H1 (cell line): ENCODE measurements around the gene HMGA1. TPM values are rescaled to one million over a fixed set of nuclear protein-coding genes. Genes with fewer than 3 reads are reported as not detected.

Source experiments
- BCL11A ChIP-seq, 2 experiments: IDR thresholded peaks; one replicate each; pipeline ENCODE4 v1.6.1; 2011; ENCODE audit warnings: low read depth in 2 of 2, low read length in 2 of 2, mild to moderate bottlenecking in 2 of 2
- RBBP5 ChIP-seq: IDR thresholded peaks from 2 replicates; pipeline ENCODE4 v1.7.1; 2012; ENCODE audit warnings: low read depth, mild to moderate bottlenecking, inconsistent platforms, low read length, moderate library complexity, borderline replicate concordance
- SRF ChIP-seq: IDR thresholded peaks from 2 replicates; pipeline ENCODE4 v1.6.1; 2011; ENCODE audit warnings: mild to moderate bottlenecking, low read depth, low read length, moderate library complexity
- polyA plus RNA-seq, 7 experiments: library from polyadenylated mRNA; depleted of rRNA in 3 of 7; stranded (reverse) in 5 of 7; unstranded in 2 of 7; fragments of >200 nt in 5 of 7; fragments of 200-250 nt in 2 of 7; gene quantifications; 1 replicate in 5 of 7; 2 replicates in 1 of 7; 4 replicates in 1 of 7; pipeline versions ENCODE4 v1.2.1 to v1.2.3, GENCODE V29; 2011 to 2013; ENCODE audit warnings: missing spikeins in 2 of 7, mixed read lengths in 2 of 7
- total RNA-seq: library from RNA; stranded (reverse); fragmentation: NEBNext Ultra II Directional; extraction: Animal tissue kit (Norgen Biotek cat#: 25700); gene quantifications from 2 replicates; pipeline ENCODE4 v1.2.1, GENCODE V29; 2021

HMGA1 gene
- total and polyA plus RNA-seq, 2 of the 8 experiments (the other 6 are each of a cell fraction or from before 2014, with no cell fraction given): 1,557 to 2,636 TPM

GRCh38 chr6:34259529-34260069, 22.9 kb downstream of the HMGA1 start (continued):
- TF ChIP-seq BCL11A (IDR thresholded peaks at IDR 0.05; ENCODE audit: low read depth in 2 of 2, low read length in 2 of 2): no peak
- no peak for TF ChIP-seq SRF
- no peak for TF ChIP-seq RBBP5
